Measurements from ENCODE around the gene TAF4.
"Not testable (repeated sequence)": the region's sequence is repeated elsewhere in the genome, so short reads cannot be mapped to it uniquely, and the experiment has no call there.

TAF4 gene

DNA sequence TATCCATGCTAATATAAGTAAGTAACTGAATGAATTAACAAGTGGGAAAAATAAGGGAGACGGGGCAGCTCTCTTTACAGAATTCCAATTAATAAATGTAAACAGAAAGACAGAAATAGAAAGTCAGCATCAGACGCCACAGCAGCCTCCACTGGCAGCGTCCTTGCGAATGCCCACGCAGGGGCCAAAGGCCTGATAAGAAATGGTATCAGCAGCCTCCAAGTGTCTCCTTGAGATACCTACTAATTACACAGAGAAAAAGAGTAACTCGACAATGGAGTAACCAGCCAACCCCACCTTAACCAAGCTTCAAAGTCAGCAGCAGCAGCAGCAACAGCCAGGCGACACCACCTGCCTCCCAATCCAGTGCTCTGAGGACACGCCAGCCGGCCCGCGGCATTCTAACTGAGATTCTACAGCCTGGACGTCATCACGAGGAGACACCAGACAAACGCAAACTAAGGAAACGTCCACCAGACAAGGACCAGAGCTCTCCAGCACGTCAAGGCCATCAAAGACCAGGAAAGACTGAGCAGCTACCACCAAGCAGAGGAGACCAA is 78.8 kb downstream of the TAF4 start:
- TF ChIP-seq, protein P1, sequence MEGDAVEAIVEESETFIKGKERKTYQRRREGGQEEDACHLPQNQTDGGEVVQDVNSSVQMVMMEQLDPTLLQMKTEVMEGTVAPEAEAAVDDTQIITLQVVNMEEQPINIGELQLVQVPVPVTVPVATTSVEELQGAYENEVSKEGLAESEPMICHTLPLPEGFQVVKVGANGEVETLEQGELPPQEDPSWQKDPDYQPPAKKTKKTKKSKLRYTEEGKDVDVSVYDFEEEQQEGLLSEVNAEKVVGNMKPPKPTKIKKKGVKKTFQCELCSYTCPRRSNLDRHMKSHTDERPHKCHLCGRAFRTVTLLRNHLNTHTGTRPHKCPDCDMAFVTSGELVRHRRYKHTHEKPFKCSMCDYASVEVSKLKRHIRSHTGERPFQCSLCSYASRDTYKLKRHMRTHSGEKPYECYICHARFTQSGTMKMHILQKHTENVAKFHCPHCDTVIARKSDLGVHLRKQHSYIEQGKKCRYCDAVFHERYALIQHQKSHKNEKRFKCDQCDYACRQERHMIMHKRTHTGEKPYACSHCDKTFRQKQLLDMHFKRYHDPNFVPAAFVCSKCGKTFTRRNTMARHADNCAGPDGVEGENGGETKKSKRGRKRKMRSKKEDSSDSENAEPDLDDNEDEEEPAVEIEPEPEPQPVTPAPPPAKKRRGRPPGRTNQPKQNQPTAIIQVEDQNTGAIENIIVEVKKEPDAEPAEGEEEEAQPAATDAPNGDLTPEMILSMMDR (conservative IDR thresholded peaks at IDR 0.05; ENCODE audit: control insufficient read depth, insufficient read depth, low read depth, low read length): no peak
- DNase-seq (ENCODE audit: low read depth): no peak

DNA sequence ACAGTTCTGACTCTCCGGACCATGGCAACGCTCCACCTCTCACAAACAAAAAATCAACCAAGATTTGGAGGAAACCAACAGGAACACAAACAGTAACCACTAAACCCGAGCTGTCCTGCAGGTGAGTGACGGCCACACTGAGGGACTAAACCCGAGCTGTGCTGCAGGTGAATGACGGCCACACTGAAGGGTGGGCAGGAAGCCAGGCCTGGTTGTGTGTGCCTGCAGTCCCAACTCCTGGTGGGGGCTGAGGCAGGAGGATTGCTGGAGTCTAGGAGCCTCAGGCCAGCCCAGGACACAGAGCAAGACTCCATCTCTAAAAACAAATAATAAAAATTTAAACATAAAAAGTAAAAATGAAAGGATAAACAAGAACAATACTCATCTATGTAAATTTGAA is 80.6 kb downstream of the TAF4 start:
- no peak for DNase-seq (ENCODE audit: low read depth)
- TF ChIP-seq, protein P1 (conservative IDR thresholded peaks at IDR 0.05; ENCODE audit: control insufficient read depth, insufficient read depth, low read depth, low read length): no peak
- no peak overlapping the region for H3K4me3 ChIP-seq (ENCODE audit: control insufficient read depth, low read depth, low read length)

More for the DNA sequence above, 78.8 kb downstream of the TAF4 start:
- no peak overlapping the region for H3K4me3 ChIP-seq (ENCODE audit: control insufficient read depth, low read depth, low read length)

DNA sequence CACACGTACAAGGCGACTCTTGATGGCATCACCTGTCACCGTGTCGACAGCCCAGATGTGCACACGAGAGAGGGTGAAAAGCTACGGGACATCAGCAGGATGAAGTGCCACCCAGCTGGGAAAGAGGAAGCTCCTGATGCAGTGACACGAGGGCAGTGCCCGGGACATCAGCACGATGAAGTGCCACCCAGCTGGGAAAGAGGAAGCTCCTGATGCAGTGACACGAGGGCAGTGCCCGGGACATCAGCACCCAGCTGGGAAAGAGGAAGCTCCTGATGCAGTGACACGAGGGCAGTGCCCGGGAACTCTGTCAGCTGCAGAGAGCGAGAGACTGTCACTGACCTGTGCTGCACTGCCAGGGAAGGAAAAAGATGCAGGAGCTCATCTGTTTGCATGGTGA is 81.2 kb downstream of the TAF4 start:
- not testable (repeated sequence) for DNase-seq (ENCODE audit: low read depth); H3K4me3 ChIP-seq (ENCODE audit: control insufficient read depth, low read depth, low read length)

DNA sequence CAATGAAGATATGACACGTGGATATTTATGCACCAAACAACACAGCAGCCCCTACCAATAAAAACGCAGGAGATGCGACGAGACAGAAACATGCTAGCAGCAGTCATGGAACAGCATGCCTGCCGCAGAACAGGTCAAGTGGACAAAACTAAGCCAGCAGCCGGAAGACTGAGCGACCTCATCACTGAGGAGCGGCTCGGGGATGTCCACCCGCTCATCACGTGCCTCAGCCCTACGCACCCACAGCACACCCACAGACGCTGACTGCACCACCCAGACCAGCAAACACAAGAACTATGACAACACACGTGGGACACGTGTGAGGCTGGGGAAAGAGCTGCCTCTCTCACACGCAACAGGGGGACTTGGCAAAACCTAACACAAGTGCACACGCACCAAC is 81.7 kb downstream of the TAF4 start:
- TF ChIP-seq, protein P1 (conservative IDR thresholded peaks at IDR 0.05; ENCODE audit: control insufficient read depth, insufficient read depth, low read depth, low read length): no peak
- DNase-seq (ENCODE audit: low read depth): no peak
- no peak overlapping the region for H3K4me3 ChIP-seq (ENCODE audit: control insufficient read depth, low read depth, low read length)

DNA sequence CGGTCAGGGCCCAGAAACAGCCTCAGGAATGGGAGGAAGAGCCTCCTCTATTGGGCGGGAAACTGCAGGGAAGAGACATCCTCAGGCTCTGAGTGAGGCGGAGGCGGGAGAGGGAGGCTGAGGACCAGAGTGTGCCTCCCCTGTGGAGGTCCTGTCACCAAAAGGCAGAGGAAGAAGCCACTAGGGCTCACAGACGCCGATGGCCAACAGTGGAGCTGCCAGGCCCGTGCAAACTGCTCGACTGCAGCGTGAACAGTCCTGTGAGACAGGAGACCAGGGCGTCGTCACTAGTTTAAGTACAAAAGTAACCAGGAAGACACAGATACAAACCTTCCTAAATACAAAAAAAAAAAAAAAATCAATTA is 82.7 kb downstream of the TAF4 start:
- TF ChIP-seq, protein P1 (conservative IDR thresholded peaks at IDR 0.05; ENCODE audit: control insufficient read depth, insufficient read depth, low read depth, low read length): no peak

DNA sequence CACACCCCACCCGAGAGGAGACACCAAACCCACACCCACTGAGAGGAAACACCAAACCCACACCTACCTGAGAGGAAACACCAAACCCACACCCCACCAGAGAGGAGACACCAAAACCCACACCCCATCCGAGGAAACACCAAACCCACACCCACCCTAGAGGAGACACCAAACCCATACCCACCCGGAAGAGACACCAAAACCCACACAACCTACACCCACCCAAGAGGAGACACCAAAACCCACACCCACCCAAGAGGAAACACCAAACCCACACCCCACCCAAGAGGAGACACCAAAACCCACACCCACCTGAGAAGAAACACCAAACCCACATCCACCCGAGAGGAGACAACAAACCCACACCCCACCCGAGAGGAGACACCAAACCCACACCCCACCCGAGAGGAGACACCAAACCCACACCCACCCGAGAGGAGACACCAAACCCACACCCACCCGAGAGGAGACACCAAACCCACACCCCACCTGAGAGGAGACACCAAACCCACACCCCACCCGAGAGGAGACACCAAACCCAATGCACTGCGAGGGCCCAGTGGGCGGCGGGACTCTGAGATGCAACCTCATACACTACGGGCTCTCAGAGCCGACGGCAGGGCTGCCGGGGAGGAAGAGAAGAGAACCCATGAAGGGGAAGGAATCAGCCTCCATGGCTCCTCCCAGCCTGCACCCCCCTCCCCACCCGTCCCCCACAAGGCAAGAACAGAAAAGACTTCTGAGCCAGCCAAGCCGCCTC is 83.3 kb downstream of the TAF4 start:
- no peak overlapping the region for H3K4me3 ChIP-seq (ENCODE audit: control insufficient read depth, low read depth, low read length)
- TF ChIP-seq, protein P1 (conservative IDR thresholded peaks at IDR 0.05; ENCODE audit: control insufficient read depth, insufficient read depth, low read depth, low read length): no peak
- DNase-seq (ENCODE audit: low read depth): no peak

More for the DNA sequence above, 82.7 kb downstream of the TAF4 start:
- DNase-seq (ENCODE audit: low read depth): no peak
- no peak overlapping the region for H3K4me3 ChIP-seq (ENCODE audit: control insufficient read depth, low read depth, low read length)

DNA sequence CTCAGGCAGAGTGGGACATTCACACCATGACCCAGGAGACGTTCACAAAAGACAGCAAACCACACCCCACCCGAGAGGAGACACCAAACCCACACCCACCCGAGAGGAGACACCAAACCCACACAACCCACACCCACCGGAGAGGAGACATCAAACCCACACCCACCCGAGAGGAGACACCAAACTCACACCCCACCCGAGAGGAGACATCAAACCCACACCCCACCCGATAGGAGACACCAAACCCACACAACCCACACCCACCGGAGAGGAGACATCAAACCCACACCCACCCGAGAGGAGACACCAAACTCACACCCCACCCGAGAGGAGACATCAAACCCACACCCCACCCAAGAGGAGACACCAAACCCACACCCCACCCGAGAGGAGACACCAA is 84.0 kb downstream of the TAF4 start:
- H3K4me3 ChIP-seq (ENCODE audit: control insufficient read depth, low read depth, low read length); DNase-seq (ENCODE audit: low read depth): not testable (repeated sequence)

All from fibroblast of mammary gland (primary cell).